Esophagus squamous epithelium (tissue), 5 donors: ENCODE data around the gene PHYKPL. TPM values are rescaled to one million over a fixed set of nuclear protein-coding genes. Genes with fewer than 3 reads are reported as not detected.

ENCODE experiments used
- DNase-seq: peaks from one replicate; lab custom pipeline; 2025; lab: John Stamatoyannopoulos, UW
- H3K27ac ChIP-seq, 4 donors: fragments of 200-600 bp; sonication (generic); one replicate each; pipeline ENCODE4 v1.5.1; 2016 to 2019; ENCODE audit warnings: mild to moderate bottlenecking in 1 of 4
- H3K27me3 ChIP-seq, 4 donors: fragments of 200-600 bp; sonication (generic); 1 replicate in 3 of 4; 2 replicates in 1 of 4; pipeline versions ENCODE4 v1.5.1 to v1.6.0; 2017 to 2021; ENCODE audit warnings: antibody characterized with exemption in 1 of 4
- H3K36me3 ChIP-seq, 3 donors: fragments of 200-600 bp; sonication (generic); one replicate each; pipeline ENCODE4 v1.5.1; 2016 to 2019
- H3K4me1 ChIP-seq, 3 donors: fragments of 200-600 bp; sonication (generic); one replicate each; pipeline ENCODE4 v1.5.1; 2017 to 2019
- H3K4me3 ChIP-seq, 4 donors: fragments of 200-600 bp; sonication (generic); 1 replicate in 3 of 4; 2 replicates in 1 of 4; pipeline ENCODE4 v1.5.1; 2016 to 2019; ENCODE audit warnings: mild to moderate bottlenecking in 2 of 4, moderate library complexity in 1 of 4
- H3K9me3 ChIP-seq, 3 donors: fragments of 200-600 bp; sonication (generic); one replicate each; pipeline ENCODE4 v1.5.1; 2016 to 2019
- POLR2A ChIP-seq, 4 donors: fragments of 450-650 bp; IDR thresholded peaks; one replicate each; pipeline ENCODE4 v1.6.1; 2017; ENCODE audit warnings: antibody characterized with exemption in 4 of 4, mild to moderate bottlenecking in 4 of 4, moderate library complexity in 3 of 4
- WGBS, 2 donors: methylation state at CpG; one replicate each; pipeline ENCODE4 v1.1.5; 2018; 5-methylcytosine and 5-hydroxymethylcytosine counted together
- intact Hi-C: fragments of 100-400 bp; cut with DNase I; formaldehyde crosslinking; loops from one replicate; pipeline ENCODE4 v1.15.0; 2022
- total RNA-seq, 4 donors: library from RNA; depleted of rRNA; stranded (reverse); fragments of >200 nt; gene quantifications; one replicate each; pipeline ENCODE4 v1.1.0, GENCODE V29; 2016
- TF ChIP-seq, protein P1 (sequence below), 6 experiments: fragments of 450-650 bp in 4 of 6; fragments of 200-600 bp in 2 of 6; sonication (generic) in 2 of 6; IDR thresholded peaks; one replicate each; pipeline ENCODE4 v1.5.1; 2016 to 2019; ENCODE audit warnings: antibody characterized with exemption in 6 of 6, mild to moderate bottlenecking in 4 of 6, moderate library complexity in 4 of 6
- donor health status: DM: yes; HTN: yes; CAD: no.

PHYKPL gene
- total RNA-seq, 4 donors from 2014 or later: 15.8 to 57.4 (median 21.9) TPM

DNA sequence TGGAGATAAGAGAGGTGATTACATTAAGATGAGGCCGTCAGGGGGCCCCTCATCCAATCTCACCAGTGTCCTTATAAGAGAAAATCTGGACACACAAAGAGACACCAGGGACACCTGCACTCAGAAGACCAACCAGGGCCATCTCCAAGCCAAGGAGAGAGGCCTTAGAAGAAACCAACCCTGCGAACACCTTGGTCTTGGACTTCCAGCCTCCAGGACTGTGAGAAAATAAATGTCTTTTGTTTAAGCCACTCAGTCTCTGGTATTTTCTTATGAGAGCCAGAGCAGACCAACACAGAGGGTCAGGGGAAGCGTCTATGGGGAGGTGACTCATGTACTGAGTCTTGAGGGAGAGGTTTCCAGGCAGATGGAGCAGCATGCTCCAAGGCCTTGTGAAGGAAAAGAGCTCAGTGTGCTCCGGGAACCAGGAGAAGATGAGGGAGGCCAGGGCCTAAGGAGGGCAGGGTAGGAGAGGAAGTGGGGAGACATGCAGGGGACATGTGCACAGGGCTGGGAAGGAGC, 5.4 kb downstream of the PHYKPL start:
- WGBS, 2 donors: 69 to 85% methylated on average over 2 to 4 of the region's 4 CpGs
- H3K36me3 ChIP-seq: peaks cover 12 to 93% (median 13%) of the 10 kb centered on the region in 3 donors

DNA sequence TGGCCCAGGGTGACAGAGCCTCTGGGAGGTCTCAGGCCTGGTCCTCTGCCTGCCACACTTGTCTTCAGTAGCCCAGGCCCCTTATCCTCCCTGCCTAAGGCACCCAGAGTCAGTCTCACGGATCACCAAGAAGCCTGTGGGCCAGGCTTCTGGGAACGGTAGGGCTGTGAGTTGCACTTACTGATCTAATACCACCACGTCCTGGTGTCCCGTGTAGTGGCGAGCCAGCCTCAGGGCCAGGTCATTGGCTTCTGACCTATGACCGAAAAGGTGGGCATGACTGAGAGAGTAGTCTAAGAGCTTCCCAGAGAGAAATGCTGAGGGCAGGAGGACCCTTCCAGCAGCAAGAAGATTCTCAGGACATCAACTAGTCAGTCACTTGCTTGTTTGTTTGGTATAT, 7.4 kb downstream of the PHYKPL start:
- Histone ChIP-seq H3K36me3 (peaks cover 5 to 100% (median 13%) of the 10 kb centered on the region in 3 donors), H3K4me3 (no peak overlapping the region), H3K27me3 (no peaks in the 10 kb centered on the region), H3K4me1 (peaks cover 0 to 24% (median 13%) of the 10 kb centered on the region in 3 donors), H3K27ac (no peak overlapping the region), H3K9me3 (no peaks in the 10 kb centered on the region)
- WGBS, 2 donors: 90 to 100% methylated on average over 2 to 3 of the region's 6 CpGs
- intact Hi-C loops: no loop called here
- no peak for DNase-seq
- TF ChIP-seq, protein P1, sequence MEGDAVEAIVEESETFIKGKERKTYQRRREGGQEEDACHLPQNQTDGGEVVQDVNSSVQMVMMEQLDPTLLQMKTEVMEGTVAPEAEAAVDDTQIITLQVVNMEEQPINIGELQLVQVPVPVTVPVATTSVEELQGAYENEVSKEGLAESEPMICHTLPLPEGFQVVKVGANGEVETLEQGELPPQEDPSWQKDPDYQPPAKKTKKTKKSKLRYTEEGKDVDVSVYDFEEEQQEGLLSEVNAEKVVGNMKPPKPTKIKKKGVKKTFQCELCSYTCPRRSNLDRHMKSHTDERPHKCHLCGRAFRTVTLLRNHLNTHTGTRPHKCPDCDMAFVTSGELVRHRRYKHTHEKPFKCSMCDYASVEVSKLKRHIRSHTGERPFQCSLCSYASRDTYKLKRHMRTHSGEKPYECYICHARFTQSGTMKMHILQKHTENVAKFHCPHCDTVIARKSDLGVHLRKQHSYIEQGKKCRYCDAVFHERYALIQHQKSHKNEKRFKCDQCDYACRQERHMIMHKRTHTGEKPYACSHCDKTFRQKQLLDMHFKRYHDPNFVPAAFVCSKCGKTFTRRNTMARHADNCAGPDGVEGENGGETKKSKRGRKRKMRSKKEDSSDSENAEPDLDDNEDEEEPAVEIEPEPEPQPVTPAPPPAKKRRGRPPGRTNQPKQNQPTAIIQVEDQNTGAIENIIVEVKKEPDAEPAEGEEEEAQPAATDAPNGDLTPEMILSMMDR (IDR thresholded peaks at IDR 0.05): no peak
- no peak for TF ChIP-seq POLR2A (IDR thresholded peaks at IDR 0.05)

More for the DNA sequence above, 5.4 kb downstream of the PHYKPL start:
- H3K27me3 ChIP-seq: no peaks in the 10 kb centered on the region
- intact Hi-C loops: no loop called here
- no peak for DNase-seq
- H3K4me3 ChIP-seq: no peak overlapping the region
- no peak for TF ChIP-seq POLR2A (IDR thresholded peaks at IDR 0.05)
- TF ChIP-seq, protein P1 (IDR thresholded peaks at IDR 0.05): no peak
- H3K27ac ChIP-seq: no peak overlapping the region
- no peaks in the 10 kb centered on the region for H3K9me3 ChIP-seq
- peaks cover 13 to 42% (median 27%) of the 10 kb centered on the region in 3 donors for H3K4me1 ChIP-seq

DNA sequence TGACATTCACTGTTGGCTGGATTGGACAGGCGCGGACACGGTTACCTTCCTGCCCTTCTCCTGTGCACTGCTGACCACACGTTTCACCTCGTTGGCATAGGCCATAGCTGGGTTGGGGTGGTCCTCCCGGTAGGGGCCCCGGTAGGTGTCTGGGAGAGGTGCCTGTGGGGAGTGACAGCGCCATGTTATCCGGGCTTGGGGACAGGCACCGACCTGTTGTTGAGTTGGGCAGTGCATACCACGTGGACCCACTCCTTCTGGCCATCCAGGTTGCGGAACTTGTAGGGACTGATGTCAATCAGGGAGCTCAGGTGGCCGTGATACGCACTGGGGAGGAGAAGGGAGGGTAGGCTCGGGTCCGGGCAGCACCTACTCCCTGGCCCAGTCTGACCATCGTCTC, 8.2 kb downstream of the PHYKPL start:
- Histone ChIP-seq H3K9me3 (no peaks in the 10 kb centered on the region), H3K4me3 (no peak overlapping the region), H3K27ac (no peak overlapping the region), H3K36me3 (peaks cover 5 to 100% (median 13%) of the 10 kb centered on the region in 3 donors), H3K4me1 (peaks cover 0 to 16% (median 6%) of the 10 kb centered on the region in 3 donors), H3K27me3 (no peaks in the 10 kb centered on the region)
- intact Hi-C loops: no loop called here
- DNase-seq: no peak
- 90 to 94% methylated on average over 4 to 15 of the region's 17 CpGs for WGBS, 2 donors
- no peak for TF ChIP-seq POLR2A (IDR thresholded peaks at IDR 0.05)
- TF ChIP-seq, protein P1 (IDR thresholded peaks at IDR 0.05): no peak

DNA sequence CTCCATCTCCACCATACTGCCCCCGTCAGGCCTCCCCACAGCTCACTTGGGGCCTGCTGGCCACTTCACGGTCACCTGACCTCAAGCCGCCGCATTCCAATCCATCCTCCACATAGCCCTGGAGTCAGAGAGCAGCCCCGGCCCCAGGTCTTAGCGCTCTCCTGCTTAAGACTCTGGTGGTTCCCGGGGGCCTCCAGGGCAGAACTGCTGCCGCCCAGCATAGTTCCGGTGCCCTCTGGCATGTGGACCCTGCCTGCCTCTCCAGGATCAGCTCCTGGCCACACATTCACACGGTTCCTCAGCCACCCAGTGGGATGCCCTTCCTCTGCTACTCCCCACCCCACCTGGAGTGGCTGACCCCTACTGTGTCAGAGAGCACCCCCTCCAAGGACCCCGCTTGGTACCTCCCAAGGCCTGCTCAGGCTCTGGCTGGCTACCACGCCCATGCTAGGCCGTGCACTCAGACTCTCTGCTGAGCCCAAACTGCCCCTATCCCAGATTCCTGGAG, 8.7 kb downstream of the PHYKPL start:
- H3K4me1 ChIP-seq: peaks cover 0 to 11% (median 6%) of the 10 kb centered on the region in 3 donors
- no peaks in the 10 kb centered on the region for H3K27me3 ChIP-seq
- H3K27ac ChIP-seq: no peak overlapping the region
- DNase-seq: no peak
- H3K9me3 ChIP-seq: no peaks in the 10 kb centered on the region
- TF ChIP-seq POLR2A (IDR thresholded peaks at IDR 0.05): no peak
- TF ChIP-seq, protein P1 (IDR thresholded peaks at IDR 0.05): no peak
- intact Hi-C loops: no loop called here
- H3K4me3 ChIP-seq: no peak overlapping the region
- peaks cover 5 to 100% (median 13%) of the 10 kb centered on the region in 3 donors for H3K36me3 ChIP-seq
- 63 to 82% methylated on average over 1 to 6 of the region's 13 CpGs for WGBS, 2 donors

DNA sequence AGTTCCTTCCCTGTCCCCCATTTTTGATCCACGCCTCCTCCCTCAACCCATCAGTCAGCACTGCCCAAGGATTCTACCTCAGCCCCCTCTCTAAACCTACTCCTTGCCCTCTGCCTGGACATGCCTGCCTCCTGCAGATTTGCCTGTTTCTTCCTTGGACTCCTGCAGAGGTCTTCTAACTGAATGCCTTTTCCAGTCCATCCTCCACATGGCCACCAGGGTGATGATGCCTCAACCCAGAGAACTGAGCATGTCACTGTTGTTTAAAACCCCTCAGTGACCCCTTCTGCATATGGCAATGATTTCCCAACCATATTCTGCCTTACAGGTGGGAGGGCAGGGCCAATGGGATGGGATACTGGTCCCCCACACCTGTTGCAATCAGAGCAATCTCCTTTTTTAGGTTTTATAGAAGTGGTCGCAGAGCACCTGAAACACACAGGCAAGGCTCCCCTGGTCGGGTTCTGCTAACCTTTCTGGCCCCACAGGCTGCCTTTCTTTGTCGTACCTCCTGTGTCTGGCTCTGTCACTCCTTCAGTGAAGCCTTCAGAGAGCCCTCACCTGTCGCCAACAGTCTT, 9.3 kb downstream of the PHYKPL start:
- 77 to 99% methylated on average over 5 of the region's 5 CpGs for WGBS, 2 donors
- H3K36me3 ChIP-seq: peaks cover 6 to 99% (median 7%) of the 10 kb centered on the region in 3 donors

More for the DNA sequence above, 9.3 kb downstream of the PHYKPL start:
- Histone ChIP-seq H3K4me1 (peaks cover 0 to 5% (median 2%) of the 10 kb centered on the region in 3 donors), H3K27me3 (no peaks in the 10 kb centered on the region), H3K4me3 (no peak overlapping the region), H3K27ac (no peak overlapping the region), H3K9me3 (no peaks in the 10 kb centered on the region)
- DNase-seq: no peak
- TF ChIP-seq, protein P1 (IDR thresholded peaks at IDR 0.05): no peak
- TF ChIP-seq POLR2A (IDR thresholded peaks at IDR 0.05): no peak
- intact Hi-C loops: no loop called here
